ENCODE measurements around the gene ITPK1.

- TF ChIP-seq ZFP30 (CRISPR knock-in tag; IDR thresholded peaks at IDR 0.05) = no peak
- TF ChIP-seq PPARA (CRISPR knock-in tag; IDR thresholded peaks at IDR 0.05; ENCODE audit: borderline replicate concordance) = no peak
- no peak for TF ChIP-seq CREB5 (CRISPR knock-in tag; IDR thresholded peaks at IDR 0.05; ENCODE audit: low read depth)
- no peak for TF ChIP-seq ARNTL (CRISPR knock-in tag; IDR thresholded peaks at IDR 0.05; ENCODE audit: borderline replicate concordance, low read depth)
- TF ChIP-seq PATZ1 (CRISPR knock-in tag; IDR thresholded peaks at IDR 0.05; ENCODE audit: borderline replicate concordance) = no peak
- TF ChIP-seq ZFP3 (CRISPR knock-in tag; IDR thresholded peaks at IDR 0.05) = no peak
- TF ChIP-seq ZNF70 (CRISPR knock-in tag; IDR thresholded peaks at IDR 0.05) = no peak
- TF ChIP-seq TSHZ2 (CRISPR knock-in tag; IDR thresholded peaks at IDR 0.05) = no peak
- no peak for TF ChIP-seq RARB (CRISPR knock-in tag; IDR thresholded peaks at IDR 0.05)
- TF ChIP-seq ISL1 (CRISPR knock-in tag; IDR thresholded peaks at IDR 0.05) = no peak
- TF ChIP-seq CSDC2 (CRISPR knock-in tag; IDR thresholded peaks at IDR 0.05) = no peak
- no peak for TF ChIP-seq ESRRG (CRISPR knock-in tag; IDR thresholded peaks at IDR 0.05)
Measured at GRCh38 chr14:93049867-93050331, 65.8 kb downstream of the ITPK1 start.
